ENCODE results near the gene TRAPPC8.

Gene TRAPPC8

GRCh38 chr18:31880186-31880898 is 62.6 kb downstream of the TRAPPC8 start:
- no CpG with 5 or more reads among the region's 1 CpG for WGBS (ENCODE audit: extremely low coverage, insufficient coverage, insufficient read length)
- Histone ChIP-seq H3K79me1 (ENCODE audit: low read length) (no peaks in the 10 kb centered on the region), H3K9ac (ENCODE audit: low read length) (no peak overlapping the region), H3K23ac (ENCODE audit: low read length) (no peak overlapping the region), H3K79me2 (ENCODE audit: control insufficient read depth, insufficient read depth, low read length, poor library complexity) (no peaks in the 10 kb centered on the region), H3K4me2 (ENCODE audit: low read length) (no peak overlapping the region), H3K27ac (ENCODE audit: low read depth, low read length) (no peak overlapping the region), H3K18ac (ENCODE audit: low read length) (no peak overlapping the region), H2AFZ (ENCODE audit: insufficient read depth, low read length, poor library complexity) (no peak overlapping the region), H2BK120ac (ENCODE audit: insufficient read depth, low read length, poor library complexity) (no peak overlapping the region), H2BK12ac (ENCODE audit: low read length) (no peak overlapping the region), H2AK5ac (ENCODE audit: low read length) (no peak overlapping the region), H4K91ac (ENCODE audit: low read depth, low read length) (no peak overlapping the region), H3K9me3 (ENCODE audit: insufficient read depth, low read depth, low read length) (peaks cover 1% of the 10 kb centered on the region), H3K4ac (ENCODE audit: low read depth, low read length) (no peak overlapping the region), H4K12ac (ENCODE audit: low read depth, low read length) (no peak overlapping the region), H3K27me3 (ENCODE audit: insufficient read depth, low read length) (no peaks in the 10 kb centered on the region), H3K14ac (ENCODE audit: low read length) (no peak overlapping the region), H3K36me3 (ENCODE audit: control insufficient read depth in 1 of 2, insufficient read depth in 2 of 2, low read length in 2 of 2) (peaks cover 11 to 12% of the 10 kb centered on the region in 2 experiments), H4K8ac (ENCODE audit: low read depth, low read length) (no peak overlapping the region), H3K4me1 (ENCODE audit: control insufficient read depth in 1 of 2, insufficient read depth in 2 of 2, low read length in 2 of 2) (no peaks in the 10 kb centered on the region), H2BK5ac (ENCODE audit: low read depth, low read length, poor library complexity) (no peak overlapping the region), H3K4me3 (ENCODE audit: low read depth, low read length) (no peak overlapping the region)
- no peak for DNase-seq

- Histone ChIP-seq H3K4me3 (ENCODE audit: low read depth, low read length) (no peak overlapping the region), H2BK12ac (ENCODE audit: low read length) (no peak overlapping the region), H3K18ac (ENCODE audit: low read length) (no peak overlapping the region), H3K4me2 (ENCODE audit: low read length) (no peak overlapping the region), H3K23ac (ENCODE audit: low read length) (no peak overlapping the region), H4K12ac (ENCODE audit: low read depth, low read length) (no peak overlapping the region), H3K9me3 (ENCODE audit: insufficient read depth, low read depth, low read length) (peaks cover 3% of the 10 kb centered on the region), H3K4ac (ENCODE audit: low read depth, low read length) (no peak overlapping the region), H3K4me1 (ENCODE audit: control insufficient read depth in 1 of 2, insufficient read depth in 2 of 2, low read length in 2 of 2) (no peaks in the 10 kb centered on the region), H3K79me1 (ENCODE audit: low read length) (no peaks in the 10 kb centered on the region), H2AK5ac (ENCODE audit: low read length) (no peak overlapping the region), H2AFZ (ENCODE audit: insufficient read depth, low read length, poor library complexity) (no peak overlapping the region), H3K27me3 (ENCODE audit: insufficient read depth, low read length) (no peaks in the 10 kb centered on the region), H3K14ac (ENCODE audit: low read length) (no peak overlapping the region), H3K36me3 (ENCODE audit: control insufficient read depth in 1 of 2, insufficient read depth in 2 of 2, low read length in 2 of 2) (peaks cover 12 to 13% of the 10 kb centered on the region in 2 experiments), H3K27ac (ENCODE audit: low read depth, low read length) (no peak overlapping the region), H3K9ac (ENCODE audit: low read length) (no peak overlapping the region), H3K79me2 (ENCODE audit: control insufficient read depth, insufficient read depth, low read length, poor library complexity) (no peaks in the 10 kb centered on the region), H4K91ac (ENCODE audit: low read depth, low read length) (no peak overlapping the region), H2BK120ac (ENCODE audit: insufficient read depth, low read length, poor library complexity) (no peak overlapping the region), H4K8ac (ENCODE audit: low read depth, low read length) (no peak overlapping the region), H2BK5ac (ENCODE audit: low read depth, low read length, poor library complexity) (no peak overlapping the region)
- no CpG with 5 or more reads among the region's 4 CpGs for WGBS (ENCODE audit: extremely low coverage, insufficient coverage, insufficient read length)
- no peak for DNase-seq
Observed at GRCh38 chr18:31878358-31878757, 64.6 kb downstream of the TRAPPC8 start.

GRCh38 chr18:31877900-31878299 is 65.0 kb downstream of the TRAPPC8 start:
- H2AK5ac ChIP-seq (ENCODE audit: low read length) = no peak overlapping the region
- H2BK120ac ChIP-seq (ENCODE audit: insufficient read depth, low read length, poor library complexity) = no peak overlapping the region

GRCh38 chr18:31876707-31877106 is 66.2 kb downstream of the TRAPPC8 start:
- no peak overlapping the region for H3K18ac ChIP-seq (ENCODE audit: low read length)
- no peaks in the 10 kb centered on the region for H3K27me3 ChIP-seq (ENCODE audit: insufficient read depth, low read length)
- no peak overlapping the region for H4K8ac ChIP-seq (ENCODE audit: low read depth, low read length)
- no peak overlapping the region for H2AFZ ChIP-seq (ENCODE audit: insufficient read depth, low read length, poor library complexity)
- H2BK120ac ChIP-seq (ENCODE audit: insufficient read depth, low read length, poor library complexity) = no peak overlapping the region
- H3K4ac ChIP-seq (ENCODE audit: low read depth, low read length) = no peak overlapping the region
- H3K4me2 ChIP-seq (ENCODE audit: low read length) = no peak overlapping the region
- no peak overlapping the region for H4K12ac ChIP-seq (ENCODE audit: low read depth, low read length)
- H3K36me3 ChIP-seq (ENCODE audit: control insufficient read depth in 1 of 2, insufficient read depth in 2 of 2, low read length in 2 of 2) = peaks cover 13 to 16% of the 10 kb centered on the region in 2 experiments
- WGBS (ENCODE audit: extremely low coverage, insufficient coverage, insufficient read length) = no CpG with 5 or more reads among the region's 4 CpGs
- H3K4me1 ChIP-seq (ENCODE audit: control insufficient read depth in 1 of 2, insufficient read depth in 2 of 2, low read length in 2 of 2) = no peaks in the 10 kb centered on the region
- no peaks in the 10 kb centered on the region for H3K79me2 ChIP-seq (ENCODE audit: control insufficient read depth, insufficient read depth, low read length, poor library complexity)
- no peaks in the 10 kb centered on the region for H3K79me1 ChIP-seq (ENCODE audit: low read length)
- H3K9me3 ChIP-seq (ENCODE audit: insufficient read depth, low read depth, low read length) = peaks cover 3% of the 10 kb centered on the region
- H3K14ac ChIP-seq (ENCODE audit: low read length) = no peak overlapping the region
- no peak overlapping the region for H3K23ac ChIP-seq (ENCODE audit: low read length)
- H3K27ac ChIP-seq (ENCODE audit: low read depth, low read length) = no peak overlapping the region
- no peak overlapping the region for H2BK12ac ChIP-seq (ENCODE audit: low read length)
- no peak overlapping the region for H4K91ac ChIP-seq (ENCODE audit: low read depth, low read length)
- H2AK5ac ChIP-seq (ENCODE audit: low read length) = no peak overlapping the region
- no peak for DNase-seq
- H2BK5ac ChIP-seq (ENCODE audit: low read depth, low read length, poor library complexity) = no peak overlapping the region
- no peak overlapping the region for H3K4me3 ChIP-seq (ENCODE audit: low read depth, low read length)
- H3K9ac ChIP-seq (ENCODE audit: low read length) = no peak overlapping the region

More at GRCh38 chr18:31877900-31878299, 65.0 kb downstream of the TRAPPC8 start:
- no peak overlapping the region for H4K91ac ChIP-seq (ENCODE audit: low read depth, low read length)
- H3K4me3 ChIP-seq (ENCODE audit: low read depth, low read length) = no peak overlapping the region
- H3K27ac ChIP-seq (ENCODE audit: low read depth, low read length) = no peak overlapping the region
- peaks cover 13 to 14% of the 10 kb centered on the region in 2 experiments for H3K36me3 ChIP-seq (ENCODE audit: control insufficient read depth in 1 of 2, insufficient read depth in 2 of 2, low read length in 2 of 2)
- H3K9ac ChIP-seq (ENCODE audit: low read length) = no peak overlapping the region
- no peaks in the 10 kb centered on the region for H3K27me3 ChIP-seq (ENCODE audit: insufficient read depth, low read length)
- H3K9me3 ChIP-seq (ENCODE audit: insufficient read depth, low read depth, low read length) = peaks cover 3% of the 10 kb centered on the region
- H2BK12ac ChIP-seq (ENCODE audit: low read length) = no peak overlapping the region
- WGBS (ENCODE audit: extremely low coverage, insufficient coverage, insufficient read length) = no CpG with 5 or more reads among the region's 5 CpGs
- H2AFZ ChIP-seq (ENCODE audit: insufficient read depth, low read length, poor library complexity) = no peak overlapping the region
- no peak overlapping the region for H3K4ac ChIP-seq (ENCODE audit: low read depth, low read length)
- no peak overlapping the region for H2BK5ac ChIP-seq (ENCODE audit: low read depth, low read length, poor library complexity)
- H3K14ac ChIP-seq (ENCODE audit: low read length) = no peak overlapping the region
- H3K79me2 ChIP-seq (ENCODE audit: control insufficient read depth, insufficient read depth, low read length, poor library complexity) = no peaks in the 10 kb centered on the region
- H3K18ac ChIP-seq (ENCODE audit: low read length) = no peak overlapping the region
- no peak overlapping the region for H3K4me2 ChIP-seq (ENCODE audit: low read length)
- no peak overlapping the region for H4K12ac ChIP-seq (ENCODE audit: low read depth, low read length)
- DNase-seq = no peak
- H3K23ac ChIP-seq (ENCODE audit: low read length) = no peak overlapping the region
- H3K4me1 ChIP-seq (ENCODE audit: control insufficient read depth in 1 of 2, insufficient read depth in 2 of 2, low read length in 2 of 2) = no peaks in the 10 kb centered on the region
- H3K79me1 ChIP-seq (ENCODE audit: low read length) = no peaks in the 10 kb centered on the region
- no peak overlapping the region for H4K8ac ChIP-seq (ENCODE audit: low read depth, low read length)
